NCI-H1436 (cell line): ENCODE measurements around the gene ABHD16A.
"Not testable (repeated sequence)": the region's sequence is repeated elsewhere in the genome, so short reads cannot be mapped to it uniquely, and the experiment has no call there.

Source experiments
- DNase-seq: peaks from one replicate; lab custom pipeline; 2025; lab: John Stamatoyannopoulos, UW

The ABHD16A gene

GRCh38 chr6:31713991-31714684, 11.0 kb upstream of the ABHD16A start:
- no peak for DNase-seq

GRCh38 chr6:31713465-31713864, 10.3 kb upstream of the ABHD16A start:
- no peak for DNase-seq

- DNase-seq: no peak
Measured at GRCh38 chr6:31712296-31712695, 9.2 kb upstream of the ABHD16A start.

- DNase-seq: no peak
Measured at GRCh38 chr6:31711233-31711632, 8.1 kb upstream of the ABHD16A start.

- DNase-seq: no peak
Measured at GRCh38 chr6:31710523-31711219, 7.5 kb upstream of the ABHD16A start.

- not testable (repeated sequence) for DNase-seq
Measured at GRCh38 chr6:31709157-31709556, 6.0 kb upstream of the ABHD16A start.

- DNase-seq: no peak
Measured at GRCh38 chr6:31708224-31708623, 5.1 kb upstream of the ABHD16A start.

GRCh38 chr6:31707701-31708100, 4.6 kb upstream of the ABHD16A start:
- DNase-seq: no peak

- DNase-seq: no peak
Measured at GRCh38 chr6:31706599-31706998, 3.5 kb upstream of the ABHD16A start, which contains the start of gene LY6G6F. LY6G6F (plus strand) TSS chr6:31706866; CDS start chr6:31706907, 41 bp downstream.

- DNase-seq: no peak
Measured at GRCh38 chr6:31705931-31706330, 2.8 kb upstream of the ABHD16A start.

GRCh38 chr6:31702405-31702818, 712 bp downstream of the ABHD16A start:
- DNase-seq: no peak

- DNase-seq: peak; percentile 41
Measured at GRCh38 chr6:31701666-31702404, 1.3 kb downstream of the ABHD16A start.

GRCh38 chr6:31700740-31701401, 2.3 kb downstream of the ABHD16A start:
- DNase-seq: no peak

GRCh38 chr6:31697555-31697954, 5.6 kb downstream of the ABHD16A start:
- DNase-seq: no peak

GRCh38 chr6:31693535-31693934, 9.6 kb downstream of the ABHD16A start:
- no peak for DNase-seq

GRCh38 chr6:31692886-31693285, 10.2 kb downstream of the ABHD16A start:
- DNase-seq: no peak

GRCh38 chr6:31692353-31692752, 10.8 kb downstream of the ABHD16A start:
- DNase-seq: no peak

- DNase-seq: no peak
Measured at GRCh38 chr6:31691564-31692108, 11.5 kb downstream of the ABHD16A start.

- no peak for DNase-seq
Measured at GRCh38 chr6:31691078-31691463, 12.1 kb downstream of the ABHD16A start.

- DNase-seq: no peak
Measured at GRCh38 chr6:31690231-31691077, 12.7 kb downstream of the ABHD16A start.
